RWPE2 (cell line): ENCODE data around the gene LAP3.

Experiments
- ATAC-seq: fragments of 200-7000 bp; cut with Tn5 transposase; 3 replicates; pipeline ENCODE4 v1.9.1; 2021; ENCODE audit warnings: low read depth
- DNase-seq: peaks from one replicate; pipeline ENCODE4 v3.0.0-alpha.2; 2020; ENCODE audit warnings: low spot score
- H3K27ac ChIP-seq: fragments of 450-650 bp; 2 replicates; pipeline ENCODE4 v1.5.1; 2017; ENCODE audit warnings: mild to moderate bottlenecking; ENCODE audit not compliant: poor library complexity, severe bottlenecking
- H3K27me3 ChIP-seq: fragments of 250-450 bp; sonication (Bioruptor Pico); 2 replicates; pipeline ENCODE4 v1.5.1; 2021; ENCODE audit warnings: mild to moderate bottlenecking, moderate library complexity; ENCODE audit not compliant: insufficient read depth, poor library complexity, severe bottlenecking
- H3K36me3 ChIP-seq: fragments of 250-450 bp; sonication (Bioruptor Pico); 2 replicates; pipeline ENCODE4 v1.5.1; 2020; ENCODE audit warnings: low read depth, mild to moderate bottlenecking, moderate library complexity
- H3K4me1 ChIP-seq: fragments of 250-450 bp; sonication (Bioruptor Pico); 2 replicates; pipeline ENCODE4 v1.5.1; 2021; ENCODE audit warnings: mild to moderate bottlenecking, moderate library complexity; ENCODE audit not compliant: insufficient read depth, poor library complexity, severe bottlenecking
- H3K4me3 ChIP-seq: fragments of 250-450 bp; sonication (Bioruptor Pico); 2 replicates; pipeline ENCODE4 v1.5.1; 2021; ENCODE audit warnings: mild to moderate bottlenecking, moderate library complexity; ENCODE audit not compliant: severe bottlenecking
- H3K9me3 ChIP-seq: fragments of 250-450 bp; sonication (Bioruptor Pico); 2 replicates; pipeline ENCODE4 v1.5.1; 2021; ENCODE audit warnings: mild to moderate bottlenecking, moderate library complexity; ENCODE audit not compliant: severe bottlenecking
- CTCF ChIP-seq: fragments of 450-650 bp; IDR thresholded peaks from one replicate; pipeline ENCODE4 v1.5.1; 2017; ENCODE audit warnings: mild to moderate bottlenecking, moderate library complexity; ENCODE audit not compliant: poor library complexity, severe bottlenecking

The LAP3 gene

GRCh38 chr4:17560065-17560673, 16.8 kb upstream of the LAP3 start:
- Histone ChIP-seq H3K4me3 (no peak overlapping the region), H3K27me3 (peaks cover 3% of the 10 kb centered on the region), H3K36me3 (no peaks in the 10 kb centered on the region), H3K9me3 (no peaks in the 10 kb centered on the region), H3K27ac (no peak overlapping the region), H3K4me1 (no peaks in the 10 kb centered on the region)
- no peak for TF ChIP-seq CTCF
- DNase-seq: no peak
- ATAC-seq: no peak

- TF ChIP-seq CTCF: no peak
- Histone ChIP-seq H3K9me3 (no peaks in the 10 kb centered on the region), H3K27me3 (no peaks in the 10 kb centered on the region), H3K27ac (no peak overlapping the region), H3K4me1 (no peaks in the 10 kb centered on the region), H3K36me3 (no peaks in the 10 kb centered on the region), H3K4me3 (no peak overlapping the region)
- ATAC-seq: peak; percentile 72
- no peak for DNase-seq
These were observed 15.6 kb upstream of the LAP3 start for GRCh38 chr4:17561195-17561909.

- ATAC-seq (no peak), DNase-seq (no peak)
- H3K27me3 ChIP-seq: no peaks in the 10 kb centered on the region
- H3K4me3 ChIP-seq: no peak overlapping the region
- no peaks in the 10 kb centered on the region for H3K36me3 ChIP-seq
- H3K9me3 ChIP-seq: no peaks in the 10 kb centered on the region
- no peaks in the 10 kb centered on the region for H3K4me1 ChIP-seq
- no peak for TF ChIP-seq CTCF
- no peak overlapping the region for H3K27ac ChIP-seq
These were observed 14.8 kb upstream of the LAP3 start for GRCh38 chr4:17562157-17562556.

DNA sequence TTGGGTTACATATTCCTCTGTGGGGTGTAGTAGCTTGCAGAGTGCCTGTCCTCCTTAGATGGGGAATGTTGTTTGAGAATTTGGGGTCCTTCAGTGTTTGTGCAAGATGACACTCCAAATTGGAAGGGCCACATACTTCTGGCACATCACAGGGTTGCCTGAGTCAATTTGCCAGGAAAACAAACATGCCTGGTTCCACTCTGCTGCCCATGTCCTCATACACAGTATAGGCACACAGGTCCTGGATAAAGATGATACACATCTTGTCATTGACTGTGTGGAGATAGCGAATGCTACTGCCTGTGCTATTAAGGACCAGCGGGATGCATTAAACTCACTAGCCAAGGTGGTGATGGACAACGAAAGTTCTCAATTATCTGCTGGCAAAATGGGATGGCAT, 11.2 kb upstream of the LAP3 start:
- Histone ChIP-seq H3K36me3 (no peaks in the 10 kb centered on the region), H3K9me3 (no peaks in the 10 kb centered on the region), H3K4me3 (no peak overlapping the region), H3K27me3 (no peaks in the 10 kb centered on the region), H3K4me1 (no peaks in the 10 kb centered on the region), H3K27ac (no peak overlapping the region)
- DNase-seq: no peak
- no peak for ATAC-seq
- no peak for TF ChIP-seq CTCF

DNA sequence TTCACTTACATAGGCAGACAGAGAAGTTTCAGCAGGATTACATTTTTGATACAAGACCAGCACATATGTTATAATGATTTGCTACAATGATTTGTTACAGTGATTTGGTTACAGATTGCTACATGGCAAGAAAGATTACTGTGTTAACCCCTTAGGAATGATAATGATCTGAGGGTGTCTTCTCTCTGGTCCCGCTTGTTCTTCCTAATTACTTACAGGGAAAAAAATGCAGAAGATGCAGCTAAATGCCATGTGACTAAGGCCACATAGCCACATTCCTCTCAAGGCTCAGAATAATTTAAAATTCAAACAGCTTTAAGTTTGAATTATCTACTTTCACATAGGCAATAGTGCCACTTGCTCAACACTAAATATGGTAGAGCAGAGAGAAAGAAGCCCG, 9.7 kb upstream of the LAP3 start:
- no peak for ATAC-seq
- no peaks in the 10 kb centered on the region for H3K4me1 ChIP-seq
- TF ChIP-seq CTCF: no peak
- H3K4me3 ChIP-seq: no peak overlapping the region
- H3K9me3 ChIP-seq: no peaks in the 10 kb centered on the region
- no peaks in the 10 kb centered on the region for H3K27me3 ChIP-seq
- no peak overlapping the region for H3K27ac ChIP-seq
- no peak for DNase-seq
- no peaks in the 10 kb centered on the region for H3K36me3 ChIP-seq
